MV-4-11 (cell line): ENCODE data around the gene GAB2.
"Not testable (repeated sequence)": the region's sequence is repeated elsewhere in the genome, so short reads cannot be mapped to it uniquely, and the experiment has no call there.

ENCODE experiments used
- DNase-seq: peaks from one replicate; lab custom pipeline; 2025; lab: John Stamatoyannopoulos, UW

The GAB2 gene

DNA sequence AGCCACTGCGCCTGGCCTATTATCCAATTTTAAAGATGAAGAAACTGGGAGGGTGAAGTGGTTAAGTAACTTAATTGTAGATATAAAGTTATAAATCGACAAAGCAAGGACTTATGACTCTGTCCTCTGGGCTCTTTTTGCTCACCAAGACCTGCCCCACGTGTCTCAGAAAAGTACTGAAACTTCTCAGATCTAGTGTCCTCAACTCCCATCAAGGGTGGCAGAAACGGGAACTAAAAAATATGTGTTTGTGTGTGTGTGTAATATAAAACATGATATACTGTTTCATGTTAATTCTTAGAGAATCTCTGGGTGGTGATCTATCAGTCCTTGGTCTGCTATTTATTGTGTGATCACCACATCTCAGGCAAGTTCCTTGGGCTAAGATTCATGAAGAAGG, 104.9 kb downstream of the GAB2 start:
- DNase-seq, result peak; percentile 68

DNA sequence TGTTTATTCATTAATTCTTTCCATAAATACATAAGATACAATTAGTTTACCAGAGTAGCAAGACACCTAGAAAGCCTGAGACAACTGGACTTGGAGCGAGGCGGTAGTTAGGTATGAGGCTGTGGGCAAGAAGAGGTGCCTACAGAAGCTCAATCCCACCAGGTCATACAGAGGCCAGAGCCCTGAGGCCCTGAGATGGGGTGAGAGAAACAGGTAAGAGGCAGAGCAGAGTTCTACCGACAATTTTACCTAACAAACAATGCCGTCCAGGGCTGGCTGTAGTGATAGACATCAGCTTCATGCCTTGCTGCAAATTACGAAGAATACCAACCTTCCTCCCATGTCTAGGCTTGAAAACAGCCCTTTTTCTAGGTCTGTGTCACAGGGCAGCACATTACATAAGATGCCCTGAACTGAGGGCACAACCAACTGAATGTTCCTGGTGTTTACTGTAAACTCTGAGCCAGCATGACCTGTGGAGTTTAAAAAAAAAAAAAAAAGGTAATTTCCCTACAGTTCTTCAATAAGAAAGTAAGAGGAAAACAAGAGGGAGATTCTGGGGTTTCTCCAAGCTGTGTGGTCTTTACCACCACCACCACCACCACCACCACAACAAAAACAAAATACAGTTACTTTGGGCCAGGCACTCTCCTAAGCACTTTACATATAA, 105.8 kb downstream of the GAB2 start:
- DNase-seq, result no peak

GRCh38 chr11:78310500-78310909, 107.1 kb downstream of the GAB2 start:
- no peak for DNase-seq

GRCh38 chr11:78304201-78304600, 113.4 kb downstream of the GAB2 start:
- no peak for DNase-seq

- DNase-seq, result no peak
Observed at GRCh38 chr11:78300108-78300839, 117.3 kb downstream of the GAB2 start.

DNA sequence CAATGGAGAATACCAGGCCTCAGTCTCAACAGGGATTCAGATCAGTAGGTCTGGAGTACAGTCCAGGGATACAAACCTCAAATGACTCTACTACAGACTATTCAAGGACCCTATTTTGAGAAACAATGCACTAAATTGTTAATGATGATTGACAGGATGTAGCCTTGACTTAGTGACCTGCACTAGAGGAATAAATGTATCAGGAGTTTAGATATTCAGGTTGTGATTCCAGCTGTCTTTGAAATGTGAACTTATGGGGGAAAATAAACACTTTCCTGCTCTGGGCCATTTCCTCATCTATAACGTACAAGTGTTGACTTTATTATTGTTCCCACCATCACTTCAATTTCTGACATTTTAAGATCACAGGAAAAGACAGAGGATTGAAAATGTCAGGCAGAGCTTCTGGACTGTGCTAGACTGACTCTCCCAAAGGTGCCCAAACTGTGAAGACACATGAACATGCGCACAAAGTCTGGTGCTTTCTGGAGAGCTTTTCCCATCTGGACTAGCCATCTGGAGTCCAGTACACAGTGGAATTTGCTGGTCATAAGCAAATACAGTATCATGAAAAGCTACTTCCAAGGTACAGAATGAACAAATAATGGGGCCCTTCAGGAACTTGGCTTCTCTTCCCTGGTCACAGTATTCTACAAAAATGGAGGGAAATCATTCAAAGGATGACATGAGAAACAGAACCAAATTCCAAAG, 118.5 kb downstream of the GAB2 start:
- no peak for DNase-seq

GRCh38 chr11:78298291-78298771, 119.3 kb downstream of the GAB2 start:
- DNase-seq, result no peak

DNA sequence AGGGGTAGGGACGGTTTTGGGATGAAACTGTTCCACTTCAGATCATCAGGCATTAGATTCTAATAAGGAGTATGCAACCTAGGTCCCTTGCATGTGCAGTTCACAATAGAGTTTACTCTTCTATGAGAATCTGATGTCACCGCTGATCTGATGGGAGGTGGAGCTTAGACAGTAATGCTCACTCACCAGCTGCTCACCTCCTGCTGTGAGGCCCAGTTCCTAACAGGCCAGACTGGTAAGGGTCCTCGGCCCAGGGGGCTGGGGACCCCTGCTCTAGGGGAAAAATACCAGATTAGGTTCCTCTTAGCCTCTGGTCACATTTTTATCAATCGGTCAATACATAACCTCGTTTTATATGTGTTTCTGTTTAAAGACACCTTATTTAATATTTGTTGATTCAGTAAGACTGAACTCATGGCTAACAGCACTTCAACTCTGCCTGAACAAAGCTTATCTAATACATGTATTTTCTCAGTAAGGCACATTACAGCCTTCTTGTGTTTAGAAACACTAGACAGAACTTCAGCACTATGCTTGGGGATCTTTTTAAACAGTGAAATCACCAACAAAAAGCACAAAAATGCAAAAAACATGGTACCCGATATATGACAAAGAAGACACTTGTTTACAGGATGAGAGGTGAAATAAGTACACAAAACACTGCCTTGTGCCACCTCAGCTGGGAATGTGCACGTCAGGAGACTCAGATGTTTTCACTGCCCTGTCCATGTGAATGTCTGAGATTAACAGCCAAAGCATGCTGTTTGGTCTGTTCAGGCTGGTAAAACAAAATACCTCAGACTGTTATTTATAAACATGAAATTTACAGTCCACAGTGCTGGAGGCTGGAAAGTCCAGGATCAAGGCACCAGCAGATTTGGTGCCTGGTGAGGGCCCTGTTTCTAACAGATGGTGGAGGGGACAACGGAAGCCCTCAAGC, 121.4 kb downstream of the GAB2 start:
- DNase-seq, result no peak

- no peak for DNase-seq
Observed at GRCh38 chr11:78295347-78295746, 122.3 kb downstream of the GAB2 start.

DNA sequence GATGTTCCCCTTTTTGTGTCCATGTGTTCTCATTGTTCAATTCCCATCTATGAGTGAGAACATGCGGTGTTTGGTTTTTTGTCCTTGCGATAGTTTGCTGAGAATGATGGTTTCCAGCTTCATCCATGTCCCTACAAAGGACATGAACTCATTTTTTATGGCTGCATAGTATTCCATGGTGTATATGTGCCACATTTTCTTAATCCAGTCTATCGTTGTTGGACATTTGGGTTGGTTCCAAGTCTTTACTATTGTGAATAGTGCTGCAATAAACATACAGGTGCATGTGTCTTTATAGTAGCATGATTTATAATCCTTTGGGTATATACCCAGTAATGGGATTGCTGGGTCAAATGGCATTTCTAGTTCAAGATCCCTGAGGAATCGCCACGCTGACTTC, 123.5 kb downstream of the GAB2 start:
- DNase-seq, result not testable (repeated sequence)

DNA sequence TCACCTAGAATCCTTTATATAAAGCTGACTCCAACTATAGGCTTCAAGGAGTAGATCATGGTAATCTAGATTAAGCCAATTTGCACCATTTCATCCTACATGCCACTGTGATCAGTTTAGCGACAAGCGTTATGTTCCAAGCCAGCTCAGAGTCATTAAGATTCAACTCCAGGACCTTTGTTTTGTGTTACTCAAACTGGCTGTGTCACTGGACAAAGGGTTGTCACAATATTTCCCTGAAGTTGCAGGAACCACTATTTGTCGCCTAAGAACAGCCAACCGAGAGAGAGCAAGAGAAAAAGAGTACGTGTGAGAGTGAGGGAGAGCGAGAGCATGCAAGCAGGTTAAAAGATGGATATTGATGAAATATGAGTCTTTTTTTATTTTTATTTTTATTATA, 124.1 kb downstream of the GAB2 start:
- no peak for DNase-seq

- peak; percentile 99 for DNase-seq
Observed at GRCh38 chr11:78292109-78292803, 125.4 kb downstream of the GAB2 start.

DNA sequence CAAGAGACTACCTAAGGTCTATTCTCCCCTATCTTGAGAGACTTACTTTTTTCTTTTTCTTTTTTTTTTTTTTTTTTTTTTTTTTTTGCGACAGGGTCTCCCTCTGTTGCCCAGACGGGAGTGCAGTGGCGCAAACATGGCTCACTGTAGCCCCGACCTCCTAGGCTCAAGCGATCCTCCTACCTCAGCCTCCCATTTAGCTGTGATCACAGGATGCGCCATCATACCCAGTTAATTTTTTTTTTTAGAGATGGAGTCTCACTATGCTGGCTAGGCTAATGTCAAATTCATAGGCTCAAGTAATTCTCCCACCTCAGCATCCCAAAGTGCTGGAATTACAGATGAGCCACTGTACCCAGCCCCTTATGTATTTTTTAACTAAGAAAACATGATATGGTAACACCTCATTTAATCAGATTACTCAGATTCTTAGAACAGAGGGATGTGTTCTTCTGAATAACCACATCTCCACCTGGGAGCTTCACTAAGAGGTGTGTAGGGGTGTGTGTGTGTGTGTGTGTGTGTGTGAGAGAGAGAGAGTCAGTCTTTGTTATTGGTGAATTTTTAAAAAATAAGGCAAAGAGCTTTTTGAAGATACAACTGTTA, 126.0 kb downstream of the GAB2 start:
- DNase-seq, result no peak

DNA sequence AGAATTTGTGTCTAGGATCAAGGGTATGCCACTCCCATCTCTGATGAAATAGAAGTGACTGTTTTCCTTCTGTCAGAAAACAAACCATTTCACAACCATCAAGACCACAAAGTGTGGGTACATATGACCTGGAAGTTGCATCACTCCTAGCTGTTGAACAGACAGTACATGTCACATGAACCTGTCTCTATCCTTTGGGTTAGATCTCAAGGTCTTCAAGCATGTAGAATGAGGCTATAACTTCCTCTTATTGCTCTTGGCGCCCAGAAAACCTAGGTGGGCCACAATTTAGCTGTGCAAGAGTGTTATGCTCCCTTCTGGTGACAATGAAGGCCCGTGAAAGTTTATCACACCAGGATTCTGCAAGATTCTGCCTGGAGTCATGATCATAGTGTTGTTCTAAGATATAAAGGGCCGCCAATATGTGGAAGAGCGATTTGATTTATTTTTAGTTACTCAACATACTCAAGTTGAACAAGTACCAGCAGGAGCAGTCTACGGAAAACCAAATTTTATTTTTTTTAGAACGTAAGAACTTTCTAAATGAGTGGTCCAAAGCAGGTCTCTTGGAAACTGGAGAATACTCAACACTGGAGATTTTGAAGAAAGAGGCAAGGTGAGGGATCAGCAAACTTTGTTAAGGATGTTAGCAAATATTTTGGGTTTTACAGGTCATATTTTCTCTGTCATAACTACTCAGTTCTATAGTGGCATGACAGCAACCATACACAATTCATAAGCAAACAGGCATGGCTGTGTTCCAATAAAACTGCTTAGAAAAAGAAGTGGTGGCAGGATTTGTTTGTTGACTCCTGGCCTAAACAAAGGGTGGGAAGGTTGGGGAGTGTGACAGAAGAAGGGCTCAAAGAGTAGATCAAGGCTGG, 127.1 kb downstream of the GAB2 start:
- DNase-seq, result peak; percentile 100

DNA sequence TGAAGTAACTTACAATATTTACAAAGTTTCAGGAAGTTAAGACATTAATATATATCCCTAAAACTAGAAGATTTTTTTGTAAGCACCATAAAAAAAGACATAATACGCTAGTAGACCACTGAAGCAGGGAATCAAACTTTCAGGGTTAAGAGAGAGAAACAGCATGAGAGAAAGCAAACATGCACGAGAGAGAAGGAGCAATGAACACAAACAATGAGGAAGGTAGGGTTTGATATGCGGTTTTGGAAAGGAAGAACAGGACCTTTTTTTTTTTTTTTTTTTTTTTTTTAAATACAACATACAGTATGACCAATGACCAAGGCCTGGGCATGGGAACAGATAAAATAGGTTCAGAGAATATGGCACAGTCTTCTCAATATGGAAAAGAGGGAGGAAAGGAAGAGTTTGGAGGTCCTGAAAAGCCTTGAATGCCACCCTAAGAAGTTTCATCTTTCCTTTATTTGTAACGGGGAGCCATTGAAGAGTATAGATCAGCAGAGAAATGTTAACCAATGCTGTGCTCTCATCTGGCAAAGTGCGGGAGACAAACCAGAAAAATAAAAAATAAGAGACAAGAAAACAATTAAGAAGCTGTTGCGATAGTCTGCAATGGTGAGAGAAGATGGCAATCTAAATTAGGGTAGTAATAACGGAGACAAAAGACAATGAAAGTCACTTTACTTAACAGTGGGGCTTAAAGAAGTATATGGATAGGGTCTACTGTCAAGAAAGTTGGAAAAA, 127.9 kb downstream of the GAB2 start:
- DNase-seq, result peak; percentile 81

- DNase-seq, result no peak
Observed at GRCh38 chr11:78284260-78284659, 133.4 kb downstream of the GAB2 start.

DNA sequence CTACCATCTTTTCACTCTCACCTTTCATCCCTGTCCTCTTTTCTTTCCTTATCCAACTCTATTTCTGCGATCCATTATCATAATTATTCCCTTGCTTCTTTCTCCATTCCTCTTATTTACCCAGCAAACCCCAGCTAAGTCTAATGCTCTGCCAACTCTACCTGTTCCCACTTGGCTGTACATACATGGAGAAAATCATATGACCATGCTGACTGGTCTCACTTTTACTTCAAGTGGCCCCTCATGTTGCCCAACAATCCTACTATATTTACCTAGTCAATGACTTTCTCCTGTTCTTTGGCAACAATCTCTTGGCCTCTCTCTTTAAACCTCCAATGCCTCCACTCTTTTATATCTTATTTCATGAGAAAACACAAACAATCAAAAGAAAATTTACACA, 134.8 kb downstream of the GAB2 start:
- DNase-seq, result no peak

DNA sequence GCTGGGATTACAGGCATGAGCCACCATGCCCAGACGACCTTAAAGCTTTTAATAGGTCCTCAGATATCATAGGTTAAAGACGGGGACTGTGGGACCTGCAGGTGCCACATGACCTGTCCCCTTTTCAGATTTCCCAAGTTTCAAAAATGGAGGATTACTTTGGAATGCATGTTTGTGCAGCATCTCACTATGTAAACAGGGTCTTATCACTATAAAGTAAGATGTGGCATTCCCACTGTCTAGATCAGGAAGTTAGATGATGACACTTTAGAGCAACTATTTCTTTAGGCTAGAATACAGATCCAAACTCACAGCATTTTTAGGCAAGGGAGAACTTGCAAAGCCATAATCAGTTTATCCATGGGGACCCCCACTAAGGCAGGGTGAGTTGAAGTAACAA, 136.1 kb downstream of the GAB2 start:
- no peak for DNase-seq
